Ovary (tissue), 9 donors: Measurements from ENCODE around the gene EDC3. TPM values are rescaled to one million over a fixed set of nuclear protein-coding genes. Genes with fewer than 3 reads are reported as not detected.
"Not testable (repeated sequence)": the region's sequence is repeated elsewhere in the genome, so short reads cannot be mapped to it uniquely, and the experiment has no call there.

Experiments
- DNase-seq, 5 donors: peaks; one replicate each; pipeline ENCODE4 v3.0.0-alpha.2; 2019 to 2020
- H3K27ac ChIP-seq, 2 donors: fragments of 200-600 bp; one replicate each; pipeline versions ENCODE4 v1.5.1 to v1.8.0; 2019 to 2022
- H3K27me3 ChIP-seq: fragments of 200-600 bp; one replicate; pipeline ENCODE4 v1.8.0; 2022
- H3K36me3 ChIP-seq: fragments of 200-600 bp; sonication (generic); one replicate; pipeline ENCODE4 v1.5.1; 2019
- H3K4me1 ChIP-seq: one replicate; pipeline ENCODE4 v1.8.1; 2013; ENCODE audit warnings: mild to moderate bottlenecking, moderate library complexity; ENCODE audit not compliant: insufficient read depth
- H3K4me3 ChIP-seq: fragments of 200-600 bp; sonication (generic); one replicate; pipeline ENCODE4 v1.5.1; 2017
- H3K9me3 ChIP-seq, 2 donors: fragments of 200-600 bp in 1 of 2; sonication (generic) in 1 of 2; one replicate each; pipeline versions ENCODE4 v1.5.1 to v1.8.1; 2013 to 2019; ENCODE audit warnings: mild to moderate bottlenecking in 1 of 2, moderate library complexity in 1 of 2
- CTCF ChIP-seq, 3 donors: fragments of 450-650 bp in 2 of 3; fragments of 200-600 bp in 1 of 3; IDR thresholded peaks; one replicate each; pipeline versions ENCODE4 v1.5.1 to v1.8.0; 2016 to 2022; ENCODE audit warnings: antibody characterized with exemption in 3 of 3, mild to moderate bottlenecking in 1 of 3
- EP300 ChIP-seq: sonication (generic); formaldehyde crosslinking; IDR thresholded peaks from one replicate; pipeline ENCODE4 v1.6.1; 2017; ENCODE audit warnings: antibody characterized with exemption
- POLR2A ChIP-seq: fragments of 450-650 bp; IDR thresholded peaks from one replicate; pipeline ENCODE4 v1.6.1; 2017; ENCODE audit warnings: antibody characterized with exemption, mild to moderate bottlenecking, moderate library complexity
- WGBS, 3 donors: extraction: QIAGEN DNeasy Blood & Tissue Kit in 1 of 3; methylation state at CpG; one replicate each; pipeline versions ENCODE4 v1.1.5 to v1.1.7; 2013 to 2017; 5-methylcytosine and 5-hydroxymethylcytosine counted together
- intact Hi-C, 4 donors: fragments of 100-400 bp; cut with DNase I; formaldehyde crosslinking; loops; one replicate each; pipeline versions ENCODE4 v1.11.0 to v1.15.1; 2022 to 2023
- polyA plus RNA-seq, 2 donors: library from polyadenylated mRNA; stranded (reverse); fragments of 200-250 nt in 1 of 2; fragments of 350-450 nt in 1 of 2; fragmentation: Illumina TruSeq in 1 of 2; extraction: RNeasy Lipid Tissue Mini Kit (QIAGEN cat#74804) in 1 of 2; gene quantifications; one replicate each; pipeline ENCODE4 v1.2.3, GENCODE V29; 2013 to 2014
- total RNA-seq, 7 donors: library from RNA; depleted of rRNA in 2 of 7; stranded (reverse); fragments of >200 nt in 2 of 7; fragmentation: NEBNext Ultra II Directional in 3 of 7; extraction: Animal tissue kit (Norgen Biotek cat#: 25700) in 3 of 7; gene quantifications; one replicate each; pipeline versions ENCODE4 v1.1.0 to v1.2.4, GENCODE V29; 2016 to 2023
- donor health status: DM: no; HTN: no; CAD: no; lungs with moderate emphysema.
- donor health status: DM: no; HTN: no; CAD: no.
- donor health status: Bipolar disorder and iron deficiency.
- donor health status: DM: yes; HTN: yes; CAD: no.
- donor health status: DM: no; HTN: no; CAD: no.
- donor health status: DM: yes; HTN: yes; CAD: no.

Gene EDC3
- total and polyA plus RNA-seq, 9 donors = 10.6 to 44.5 (median 34.2) TPM

DNA sequence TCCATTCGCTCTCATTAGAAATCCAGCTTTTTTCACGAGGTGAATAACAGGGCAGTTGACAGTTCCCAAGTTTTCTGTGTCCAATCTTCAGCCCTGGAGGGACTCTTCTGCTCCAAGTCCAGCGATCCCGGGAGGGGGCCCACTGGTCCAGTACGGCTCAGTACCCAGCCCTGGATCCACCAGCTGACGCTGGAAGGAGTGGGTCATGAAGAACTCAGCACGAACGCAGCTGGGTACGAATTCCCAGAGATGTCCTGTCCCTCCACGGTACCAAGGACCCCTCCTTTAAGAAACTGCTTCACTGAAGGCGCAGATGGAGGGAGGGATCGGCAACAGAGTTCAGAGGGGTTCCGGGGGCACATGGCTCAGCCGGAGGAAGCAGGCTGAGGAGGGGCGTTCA is 96.7 kb downstream of the EDC3 start:
- DNase-seq = no peak
- no peaks in the 10 kb centered on the region for H3K9me3 ChIP-seq
- H3K36me3 ChIP-seq = no peaks in the 10 kb centered on the region
- peak overlapping the region in 1 of 2 donors; percentile 81 for H3K27ac ChIP-seq
- no peaks in the 10 kb centered on the region for H3K27me3 ChIP-seq
- intact Hi-C loops = no loop called here
- H3K4me3 ChIP-seq = peak overlapping the region; percentile 65
- peaks cover 6% of the 10 kb centered on the region for H3K4me1 ChIP-seq
- TF ChIP-seq EP300 = no peak
- TF ChIP-seq CTCF (IDR thresholded peaks at IDR 0.05) = no peak
- no peak for TF ChIP-seq POLR2A
- WGBS, 3 donors = 68 to 79% (median 73%) methylated on average over 15 of the region's 15 CpGs

DNA sequence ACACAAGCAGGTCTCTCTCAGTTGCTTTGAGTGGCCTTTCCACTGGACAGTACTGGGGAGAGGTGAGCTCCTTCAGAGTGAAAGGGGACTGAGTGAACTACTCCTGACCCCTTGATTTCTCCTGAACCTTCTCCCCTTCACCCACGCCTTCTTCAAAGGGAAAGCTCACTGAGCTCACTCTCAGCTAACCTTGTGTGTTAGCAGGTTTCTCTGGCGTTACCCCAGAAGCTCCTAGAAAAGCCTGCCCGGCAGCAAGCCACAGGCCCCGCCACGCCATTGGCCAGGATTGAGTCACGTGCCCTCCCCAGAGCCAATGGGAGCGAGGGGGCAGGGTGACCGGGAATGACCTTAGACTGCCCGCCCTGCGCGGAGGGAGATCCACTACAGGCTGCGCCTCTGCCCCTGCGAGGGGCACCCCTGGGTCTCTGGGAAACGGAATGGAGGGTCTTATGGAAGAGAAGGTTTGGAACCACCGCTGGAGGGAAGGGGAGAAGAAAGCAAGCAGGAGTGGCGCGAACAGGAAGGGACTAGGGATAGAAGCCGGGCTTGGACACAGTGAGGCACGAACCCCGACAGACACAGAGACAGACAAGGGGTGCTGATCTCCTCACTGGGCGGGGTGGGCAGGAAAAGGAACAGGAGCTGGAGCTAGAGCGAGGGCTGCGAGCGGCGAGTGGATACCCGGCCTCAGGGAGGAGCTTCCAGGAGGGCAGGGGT is 97.5 kb downstream of the EDC3 start:
- 0 to 2% (median 2%) methylated on average over 26 of the region's 26 CpGs for WGBS, 3 donors
- Histone ChIP-seq H3K9me3 (no peaks in the 10 kb centered on the region), H3K27me3 (no peaks in the 10 kb centered on the region), H3K4me3 (peak overlapping the region; percentile 65), H3K36me3 (no peaks in the 10 kb centered on the region), H3K4me1 (peaks cover 6% of the 10 kb centered on the region), H3K27ac (peak overlapping the region; percentile 81)
- intact Hi-C loops = no loop called here
- no peak for TF ChIP-seq CTCF (IDR thresholded peaks at IDR 0.05)
- TF ChIP-seq EP300 = no peak
- no peak for TF ChIP-seq POLR2A
- peak; percentile 94 to 97 (median 95) for DNase-seq

DNA sequence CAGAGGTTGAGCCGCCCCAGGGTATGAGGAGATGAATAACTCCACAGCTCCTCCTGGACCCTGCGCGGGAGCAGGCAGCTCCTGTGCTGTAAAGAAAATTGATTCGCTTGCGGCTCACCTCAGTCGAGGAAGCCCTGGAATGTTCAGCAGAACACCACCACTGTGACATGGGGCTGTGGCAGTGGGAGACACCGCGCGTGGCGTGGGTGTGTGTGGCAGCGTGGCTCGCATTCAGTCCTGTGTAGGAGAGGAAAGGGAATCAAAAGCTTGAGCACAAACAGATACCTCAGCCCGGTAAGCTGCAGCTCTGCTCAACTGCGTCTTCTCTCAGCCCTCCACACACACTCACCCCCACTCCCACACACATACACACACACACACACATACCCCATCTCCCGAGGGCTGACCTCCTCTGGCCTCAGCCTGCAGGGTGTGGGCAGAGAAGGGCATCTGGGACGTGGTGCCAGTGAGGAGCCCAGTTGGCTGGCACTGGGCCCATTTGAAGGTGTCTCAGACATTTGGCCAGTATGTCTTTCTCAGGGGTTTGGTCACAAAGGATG is 98.6 kb downstream of the EDC3 start:
- DNase-seq, H3K4me3 ChIP-seq, H3K27ac ChIP-seq, H3K27me3 ChIP-seq, intact Hi-C loops, H3K9me3 ChIP-seq, H3K36me3 ChIP-seq, H3K4me1 ChIP-seq: not testable (repeated sequence)
- WGBS, 3 donors = 80 to 89% (median 81%) methylated on average over 13 to 16 of the region's 16 CpGs

- H3K36me3 ChIP-seq, H3K27ac ChIP-seq, H3K9me3 ChIP-seq, H3K4me3 ChIP-seq, DNase-seq, intact Hi-C loops, H3K4me1 ChIP-seq, H3K27me3 ChIP-seq: not testable (repeated sequence)
- 59 to 66% (median 64%) methylated on average over 10 to 11 of the region's 11 CpGs for WGBS, 3 donors
Measured at GRCh38 chr15:74596736-74597135, 99.1 kb downstream of the EDC3 start.

GRCh38 chr15:74595271-74595670 is 100.6 kb downstream of the EDC3 start:
- H3K4me3 ChIP-seq = no peak overlapping the region
- TF ChIP-seq POLR2A (no peak), EP300 (no peak), CTCF (IDR thresholded peaks at IDR 0.05) (no peak)
- intact Hi-C loops = no loop called here
- H3K36me3 ChIP-seq = no peaks in the 10 kb centered on the region
- no peak overlapping the region for H3K27ac ChIP-seq
- WGBS, 3 donors = 94 to 96% (median 94%) methylated on average over 5 of the region's 5 CpGs
- peaks cover 6% of the 10 kb centered on the region for H3K4me1 ChIP-seq
- H3K9me3 ChIP-seq = no peaks in the 10 kb centered on the region
- DNase-seq = no peak
- H3K27me3 ChIP-seq = no peaks in the 10 kb centered on the region
